B cell (primary cell): ENCODE results near the gene PPP1CB. TPM values are rescaled to one million over a fixed set of nuclear protein-coding genes. Genes with fewer than 3 reads are reported as not detected.

ENCODE experiments used
- ATAC-seq: fragments of 200-7000 bp; cut with Tn5 transposase; one replicate; pipeline ENCODE4 v1.10.0; 2021; ENCODE audit warnings: low read depth, mild to moderate bottlenecking, moderate number of reproducible peaks, moderate library complexity
- CTCF ChIA-PET: fragments of 350-600 bp; sonication (Branson Sonifier 250); formaldehyde crosslinking; loops from one replicate; lab custom pipeline; 2021; ENCODE audit warnings: antibody characterized with exemption, inconsistent platforms; lab: Charles Lee
- POLR2A ChIA-PET: fragments of 350-600 bp; sonication (Branson Sonifier 250); formaldehyde crosslinking; loops from one replicate; lab custom pipeline; 2021; ENCODE audit warnings: antibody characterized with exemption; lab: Charles Lee
- DNase-seq: peaks from one replicate; pipeline ENCODE4 v3.0.0; 2013
- H2AFZ ChIP-seq: 2 replicates; pipeline ENCODE4 v1.6.1; 2012; ENCODE audit warnings: mild to moderate bottlenecking, low read depth, low read length; ENCODE audit not compliant: insufficient read depth, poor library complexity, severe bottlenecking
- H3K27ac ChIP-seq, 2 donors: 1 replicate in 1 of 2; 2 replicates in 1 of 2; pipeline ENCODE4 v1.5.1; 2012 to 2013; ENCODE audit warnings: low read length in 2 of 2, mild to moderate bottlenecking in 2 of 2, moderate library complexity in 1 of 2
- H3K27me3 ChIP-seq, 4 experiments: fragments of 200-600 bp in 1 of 4; sonication (generic) in 1 of 4; replicated peaks in 1 of 4; 1 replicate in 2 of 4; 2 replicates in 2 of 4; pipeline versions ENCODE4 v1.6.1 to v1.7.0; 2013 to 2016; ENCODE audit warnings: low read length in 3 of 4, mild to moderate bottlenecking in 2 of 4, mixed read lengths in 1 of 4, moderate library complexity in 1 of 4; ENCODE audit not compliant: insufficient read depth in 4 of 4, control insufficient read depth in 3 of 4; ENCODE audit errors: control extremely low read depth in 1 of 4
- H3K36me3 ChIP-seq, 2 experiments: replicated peaks in 1 of 2; 1 replicate in 1 of 2; 2 replicates in 1 of 2; pipeline versions ENCODE4 v1.6.1 to v1.7.1; 2013; ENCODE audit warnings: low read length in 1 of 2; ENCODE audit not compliant: insufficient read depth in 2 of 2, control insufficient read depth in 1 of 2; ENCODE audit errors: control extremely low read depth in 1 of 2, extremely low read depth in 1 of 2
- H3K4me1 ChIP-seq, 2 donors: fragments of 200-600 bp in 1 of 2; sonication (generic) in 1 of 2; 1 replicate in 1 of 2; 2 replicates in 1 of 2; pipeline versions ENCODE4 v1.5.1 to v1.6.1; 2013 to 2017; ENCODE audit warnings: low read length in 2 of 2; ENCODE audit not compliant: control insufficient read depth in 2 of 2, insufficient read depth in 2 of 2
- H3K4me2 ChIP-seq: replicated peaks from 2 replicates; pipeline ENCODE3; 2012; ENCODE audit warnings: mild to moderate bottlenecking, low read depth, low read length; ENCODE audit not compliant: poor library complexity, severe bottlenecking
- H3K4me3 ChIP-seq, 5 experiments: fragments of 200-600 bp in 1 of 5; sonication (generic) in 1 of 5; 1 replicate in 3 of 5; 2 replicates in 2 of 5; pipeline versions ENCODE4 v1.5.1 to v1.7.0; 2011 to 2016; ENCODE audit warnings: low read length in 4 of 5, mild to moderate bottlenecking in 4 of 5, low read depth in 2 of 5, control low read depth in 1 of 5, moderate library complexity in 1 of 5; ENCODE audit not compliant: insufficient read depth in 1 of 5; ENCODE audit errors: control extremely low read depth in 1 of 5, extremely low read depth in 1 of 5
- H3K79me2 ChIP-seq: fragments of 200-600 bp; sonication (generic); one replicate; pipeline ENCODE4 v1.6.0; 2016; ENCODE audit warnings: low read length; ENCODE audit not compliant: control insufficient read depth, insufficient read depth
- H3K9ac ChIP-seq: fragments of 200-600 bp; sonication (generic); 2 replicates; pipeline ENCODE4 v1.6.1; 2017; ENCODE audit warnings: mild to moderate bottlenecking, low read length, moderate library complexity
- H3K9me3 ChIP-seq, 3 donors: one replicate each; pipeline versions ENCODE4 v1.6.1 to v1.7.1; 2013; ENCODE audit warnings: low read length in 2 of 3; ENCODE audit not compliant: control insufficient read depth in 2 of 3, insufficient read depth in 1 of 3; ENCODE audit errors: control extremely low read depth in 1 of 3
- H4K20me1 ChIP-seq: 2 replicates; pipeline ENCODE4 v1.6.0; 2012; ENCODE audit warnings: mild to moderate bottlenecking, low read length; ENCODE audit not compliant: insufficient read depth, control insufficient read depth, poor library complexity, severe bottlenecking
- H3K27ac Mint-ChIP-seq: one replicate; pipeline ENCODE4 v1.8.0; 2021; ENCODE audit warnings: mixed read lengths
- H3K27me3 Mint-ChIP-seq: one replicate; pipeline ENCODE4 v1.8.0; 2021; ENCODE audit warnings: mixed read lengths
- H3K4me1 Mint-ChIP-seq: one replicate; pipeline ENCODE4 v1.8.0; 2021; ENCODE audit warnings: mixed read lengths
- H3K4me3 Mint-ChIP-seq: one replicate; pipeline ENCODE4 v1.8.0; 2021; ENCODE audit warnings: mixed read lengths
- H3K9me3 Mint-ChIP-seq: one replicate; pipeline ENCODE4 v1.8.0; 2022; ENCODE audit warnings: mixed read lengths; ENCODE audit not compliant: insufficient read depth
- EZH2 ChIP-seq: IDR thresholded peaks from 2 replicates; pipeline ENCODE4 v1.6.1; 2012; ENCODE audit warnings: borderline replicate concordance, low read depth, mild to moderate bottlenecking, moderate library complexity, low read length; ENCODE audit not compliant: insufficient read depth, poor library complexity, severe bottlenecking
- WGBS: methylation state at CpG from one replicate; pipeline ENCODE4 v1.1.5; 2013; ENCODE audit warnings: missing lambda C conversion rate; ENCODE audit not compliant: insufficient coverage; 5-methylcytosine and 5-hydroxymethylcytosine counted together
- intact Hi-C: fragments of 100-400 bp; cut with micrococcal nuclease; formaldehyde crosslinking; loops from one replicate; pipeline ENCODE4 v1.10.0; 2022
- polyA plus RNA-seq: library from polyadenylated mRNA; depleted of rRNA; stranded (reverse); fragments of >200 nt; gene quantifications from 2 replicates; pipeline ENCODE4 v1.2.3, GENCODE V29; 2012
- total RNA-seq, 2 donors: library from RNA; stranded (reverse); fragments of 120-200 nt in 1 of 2; gene quantifications; 1 replicate in 1 of 2; 2 replicates in 1 of 2; pipeline versions ENCODE4 v1.2.3 to v1.2.4, GENCODE V29; 2013 to 2022
- TF ChIP-seq, protein P1 (sequence below): fragments of 200-600 bp; IDR thresholded peaks from one replicate; pipeline ENCODE4 v1.8.0; 2022; ENCODE audit warnings: antibody characterized with exemption, mild to moderate bottlenecking

PPP1CB gene
- total and polyA plus RNA-seq, 2 donors (not counting 1 experiment from before 2014, with no cell fraction given): 26.9 to 152 TPM

DNA sequence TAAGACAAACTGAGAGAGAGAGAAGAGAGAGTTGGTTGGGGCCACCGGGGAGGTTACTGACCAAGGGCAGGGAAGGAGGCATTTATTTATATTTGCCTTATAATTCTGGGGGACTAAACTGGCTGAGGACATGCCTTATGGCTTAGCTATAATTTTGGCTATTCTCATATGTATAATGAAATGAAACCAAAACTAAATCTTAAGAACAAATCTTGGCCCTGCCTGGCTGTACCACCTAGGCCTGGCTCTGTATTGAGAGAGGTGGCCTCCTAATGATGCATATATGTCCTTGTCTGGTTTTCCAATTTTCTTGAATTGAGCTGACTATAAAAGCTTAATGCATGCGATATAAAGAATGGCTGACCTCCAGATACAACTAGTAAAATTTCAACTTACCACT is 3.5 kb upstream of the PPP1CB start:
- Mint-ChIP-seq H3K27ac (no peak overlapping the region), H3K4me1 (peaks cover 35% of the 10 kb centered on the region), H3K9me3 (no peaks in the 10 kb centered on the region), H3K27me3 (no peaks in the 10 kb centered on the region), H3K4me3 (no peak overlapping the region)
- Histone ChIP-seq H2AFZ (no peak overlapping the region), H3K79me2 (peaks cover 21% of the 10 kb centered on the region), H3K27me3 (no peaks in the 10 kb centered on the region), H3K36me3 (no peaks in the 10 kb centered on the region), H3K9me3 (no peaks in the 10 kb centered on the region), H4K20me1 (peaks cover 10% of the 10 kb centered on the region), H3K4me1 (peaks cover 14 to 16% of the 10 kb centered on the region in 2 donors), H3K4me3 (no peak overlapping the region), H3K4me2 (no peak overlapping the region), H3K9ac (no peak overlapping the region), H3K27ac (no peak overlapping the region)
- TF ChIP-seq EZH2: no peak
- TF ChIP-seq, protein P1, sequence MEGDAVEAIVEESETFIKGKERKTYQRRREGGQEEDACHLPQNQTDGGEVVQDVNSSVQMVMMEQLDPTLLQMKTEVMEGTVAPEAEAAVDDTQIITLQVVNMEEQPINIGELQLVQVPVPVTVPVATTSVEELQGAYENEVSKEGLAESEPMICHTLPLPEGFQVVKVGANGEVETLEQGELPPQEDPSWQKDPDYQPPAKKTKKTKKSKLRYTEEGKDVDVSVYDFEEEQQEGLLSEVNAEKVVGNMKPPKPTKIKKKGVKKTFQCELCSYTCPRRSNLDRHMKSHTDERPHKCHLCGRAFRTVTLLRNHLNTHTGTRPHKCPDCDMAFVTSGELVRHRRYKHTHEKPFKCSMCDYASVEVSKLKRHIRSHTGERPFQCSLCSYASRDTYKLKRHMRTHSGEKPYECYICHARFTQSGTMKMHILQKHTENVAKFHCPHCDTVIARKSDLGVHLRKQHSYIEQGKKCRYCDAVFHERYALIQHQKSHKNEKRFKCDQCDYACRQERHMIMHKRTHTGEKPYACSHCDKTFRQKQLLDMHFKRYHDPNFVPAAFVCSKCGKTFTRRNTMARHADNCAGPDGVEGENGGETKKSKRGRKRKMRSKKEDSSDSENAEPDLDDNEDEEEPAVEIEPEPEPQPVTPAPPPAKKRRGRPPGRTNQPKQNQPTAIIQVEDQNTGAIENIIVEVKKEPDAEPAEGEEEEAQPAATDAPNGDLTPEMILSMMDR: no peak
- intact Hi-C loops: no loop called here
- no peak for ATAC-seq
- CTCF ChIA-PET: interaction anchor here (10.8 kb wide), 1 partner anchor 153 kb away, joined by 112 read pairs; no protein-coding TSS in a partner anchor
- DNase-seq: no peak
- POLR2A ChIA-PET: no interaction called here
- no CpG with 5 or more reads among the region's 2 CpGs for WGBS

DNA sequence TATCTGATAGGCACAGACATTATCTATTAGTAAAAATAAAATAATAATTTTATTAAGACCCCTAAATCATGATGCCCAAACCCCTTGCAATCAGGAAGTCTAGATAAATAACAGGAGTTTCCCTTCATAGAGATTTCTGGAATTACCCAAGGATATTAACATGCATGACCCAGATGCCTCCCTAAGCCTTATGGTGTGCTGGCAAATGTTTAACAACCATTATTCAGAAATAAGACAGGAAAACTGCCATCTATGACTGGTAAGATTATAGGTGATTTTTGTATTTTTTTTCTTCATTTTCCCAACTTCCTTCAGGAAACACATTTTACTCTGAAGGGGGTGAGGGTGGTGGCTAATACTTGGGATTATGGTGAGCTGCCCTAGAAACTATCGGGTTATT is 2.7 kb upstream of the PPP1CB start:
- H3K27ac ChIP-seq: peak overlapping the region in 1 of 2 donors; percentile 98
- no peaks in the 10 kb centered on the region for H3K27me3 ChIP-seq
- no peak for TF ChIP-seq EZH2
- TF ChIP-seq, protein P1: no peak
- H3K9me3 ChIP-seq: no peaks in the 10 kb centered on the region
- no peak for ATAC-seq
- peaks cover 28% of the 10 kb centered on the region for H3K79me2 ChIP-seq
- Mint-ChIP-seq H3K4me1 (peaks cover 33% of the 10 kb centered on the region), H3K27me3 (no peaks in the 10 kb centered on the region), H3K27ac (no peak overlapping the region), H3K4me3 (no peak overlapping the region), H3K9me3 (no peaks in the 10 kb centered on the region)
- H3K4me3 ChIP-seq: no peak overlapping the region
- CTCF ChIA-PET: interaction anchor here (10.8 kb wide), 1 partner anchor 154 kb away, joined by 112 read pairs; no protein-coding TSS in a partner anchor
- no peaks in the 10 kb centered on the region for H3K36me3 ChIP-seq
- DNase-seq: no peak
- peaks cover 10% of the 10 kb centered on the region for H4K20me1 ChIP-seq
- H3K4me1 ChIP-seq: peaks cover 20 to 23% of the 10 kb centered on the region in 2 donors
- no peak overlapping the region for H2AFZ ChIP-seq
- no peak overlapping the region for H3K4me2 ChIP-seq
- no peak overlapping the region for H3K9ac ChIP-seq
- POLR2A ChIA-PET: no interaction called here
- WGBS: no CpG with 5 or more reads among the region's 1 CpG
- intact Hi-C loops: no loop called here
